ENCODE data around the gene LDLRAD3. TPM values are rescaled to one million over a fixed set of nuclear protein-coding genes. Genes with fewer than 3 reads are reported as not detected.

LDLRAD3 gene
- polyA plus RNA-seq, 3 donors = 7.3 to 14.1 (median 10.4) TPM

- H3K27me3 Mint-ChIP-seq (ENCODE audit: low read depth in 3 of 3) = peaks cover 0 to 4% (median 0%) of the 10 kb centered on the region in 3 donors
- H3K4me2 ChIP-seq (replicated peaks; ENCODE audit: extremely low read depth, low read length, poor library complexity, severe bottlenecking) = no peak overlapping the region
- H3K4me1 ChIP-seq (ENCODE audit: control insufficient read depth in 1 of 2, insufficient read depth in 2 of 2, low read length in 2 of 2) = no peaks in the 10 kb centered on the region
- peaks cover 27% of the 10 kb centered on the region for H4K20me1 ChIP-seq (ENCODE audit: insufficient read depth, low read length)
- no peaks in the 10 kb centered on the region for H3K36me3 ChIP-seq (replicated peaks in 1 of 2; ENCODE audit: control insufficient read depth in 1 of 2, insufficient read depth in 2 of 2, low read length in 2 of 2)
- H3K27ac Mint-ChIP-seq = no peak overlapping the region
- DNase-seq = no peak
- no peak overlapping the region for H3K27ac ChIP-seq (ENCODE audit: low read depth in 1 of 2, low read length in 2 of 2)
- H3K9me3 ChIP-seq (replicated peaks in 1 of 2; ENCODE audit: control insufficient read depth in 1 of 2, insufficient read depth in 1 of 2, low read length in 2 of 2) = peaks cover 0 to 7% of the 10 kb centered on the region in 2 donors
- H3K4me1 Mint-ChIP-seq = no peaks in the 10 kb centered on the region
- intact Hi-C loops (cut with micrococcal nuclease) = no loop called here
- H3K4me3 ChIP-seq (replicated peaks in 1 of 3; ENCODE audit: low read depth in 2 of 3, low read length in 3 of 3) = no peak overlapping the region
- no peak overlapping the region for H3K4me3 Mint-ChIP-seq
- no peak overlapping the region for H3K9ac ChIP-seq (ENCODE audit: insufficient read depth, low read length, poor library complexity, severe bottlenecking)
- no peaks in the 10 kb centered on the region for H3K79me2 ChIP-seq (ENCODE audit: insufficient read depth, low read length)
- TF ChIP-seq CTCF (IDR thresholded peaks at IDR 0.05) = no peak
- H3K36me3 Mint-ChIP-seq = peaks cover 5 to 8% of the 10 kb centered on the region in 2 donors
- no peak overlapping the region for H2AFZ ChIP-seq (ENCODE audit: insufficient read depth, low read depth, low read length, poor library complexity, severe bottlenecking)
- H3K9me3 Mint-ChIP-seq = peaks cover 3 to 12% (median 6%) of the 10 kb centered on the region in 7 donors
- no CpG with 5 or more reads among the region's 3 CpGs for WGBS (ENCODE audit: insufficient coverage)
- no peaks in the 10 kb centered on the region for H3K27me3 ChIP-seq (ENCODE audit: control insufficient read depth in 2 of 2, insufficient read depth in 2 of 2, low read length in 2 of 2)
Measured at GRCh38 chr11:35970445-35970844, 26.6 kb downstream of the LDLRAD3 start.

- no peak overlapping the region for H3K4me2 ChIP-seq (replicated peaks; ENCODE audit: extremely low read depth, low read length, poor library complexity, severe bottlenecking)
- Mint-ChIP-seq H3K4me3 (no peak overlapping the region), H3K9me3 (peaks cover 4 to 12% (median 8%) of the 10 kb centered on the region in 7 donors), H3K27ac (peak overlapping the region in 1 of 7 donors; percentile 48), H3K27me3 (ENCODE audit: low read depth in 3 of 3) (peaks cover 0 to 4% (median 0%) of the 10 kb centered on the region in 3 donors), H3K4me1 (no peaks in the 10 kb centered on the region), H3K36me3 (peaks cover 6 to 12% of the 10 kb centered on the region in 2 donors)
- no peak for DNase-seq
- 92% methylated on average over 3 of the region's 5 CpGs for WGBS (ENCODE audit: insufficient coverage)
- no peak overlapping the region for H3K9ac ChIP-seq (ENCODE audit: insufficient read depth, low read length, poor library complexity, severe bottlenecking)
- TF ChIP-seq CTCF (IDR thresholded peaks at IDR 0.05) = no peak
- no peaks in the 10 kb centered on the region for H3K79me2 ChIP-seq (ENCODE audit: insufficient read depth, low read length)
- H4K20me1 ChIP-seq (ENCODE audit: insufficient read depth, low read length) = peaks cover 24% of the 10 kb centered on the region
- H3K4me3 ChIP-seq (replicated peaks in 1 of 3; ENCODE audit: low read depth in 2 of 3, low read length in 3 of 3) = no peak overlapping the region
- H3K4me1 ChIP-seq (ENCODE audit: control insufficient read depth in 1 of 2, insufficient read depth in 2 of 2, low read length in 2 of 2) = no peaks in the 10 kb centered on the region
- H3K27me3 ChIP-seq (ENCODE audit: control insufficient read depth in 2 of 2, insufficient read depth in 2 of 2, low read length in 2 of 2) = no peaks in the 10 kb centered on the region
- H3K9me3 ChIP-seq (replicated peaks in 1 of 2; ENCODE audit: control insufficient read depth in 1 of 2, insufficient read depth in 1 of 2, low read length in 2 of 2) = peaks cover 0 to 7% of the 10 kb centered on the region in 2 donors
- H2AFZ ChIP-seq (ENCODE audit: insufficient read depth, low read depth, low read length, poor library complexity, severe bottlenecking) = no peak overlapping the region
- H3K36me3 ChIP-seq (replicated peaks in 1 of 2; ENCODE audit: control insufficient read depth in 1 of 2, insufficient read depth in 2 of 2, low read length in 2 of 2) = no peaks in the 10 kb centered on the region
- H3K27ac ChIP-seq (ENCODE audit: low read depth in 1 of 2, low read length in 2 of 2) = no peak overlapping the region
- intact Hi-C loops (cut with micrococcal nuclease) = no loop called here
Measured at GRCh38 chr11:35971841-35972422, 28.1 kb downstream of the LDLRAD3 start.
